Spleen (tissue), 7 donors: ENCODE measurements around the gene BMF.

ENCODE experiments used
- POLR2A ChIP-seq, 3 donors: fragments of 450-650 bp; IDR thresholded peaks; one replicate each; pipeline ENCODE4 v1.5.1; 2017; ENCODE audit warnings: antibody characterized with exemption in 3 of 3, mild to moderate bottlenecking in 1 of 3
- TF ChIP-seq, protein P1 (sequence below), 11 experiments: fragments of 200-600 bp in 7 of 11; fragments of 450-650 bp in 4 of 11; sonication (generic) in 4 of 11; IDR thresholded peaks in 8 of 11; conservative IDR thresholded peaks in 3 of 11; 1 replicate in 7 of 11; 2 replicates in 4 of 11; pipeline versions ENCODE4 v1.4.0 to v1.8.0; 2016 to 2021; ENCODE audit warnings: antibody characterized with exemption in 11 of 11, inconsistent platforms in 4 of 11, mild to moderate bottlenecking in 1 of 11
- donor health status: DM: no; HTN: no; CAD: no; lungs with moderate emphysema.
- donor health status: DM: no; HTN: no; CAD: no.
- donor health status: DM: no; HTN: no; CAD: no.

DNA sequence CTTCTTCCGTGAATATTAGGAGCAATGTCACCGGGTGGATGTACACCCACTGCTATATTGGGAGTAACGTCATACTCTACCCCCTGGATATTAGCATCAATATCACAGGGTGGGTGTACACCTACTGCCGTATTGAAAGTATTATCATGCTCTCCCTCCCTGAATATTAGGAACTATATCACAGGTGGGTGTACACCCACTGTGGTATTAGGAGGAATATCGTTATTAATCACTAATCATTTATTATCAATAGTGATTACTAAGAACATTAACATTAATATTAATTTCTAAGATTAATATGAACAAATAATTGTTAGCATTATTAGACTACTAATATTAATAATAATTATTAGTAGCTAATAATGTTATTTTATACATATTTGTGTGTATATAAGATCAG lies 21.4 kb upstream of the BMF start:
- TF ChIP-seq POLR2A (IDR thresholded peaks at IDR 0.05), result no peak
- TF ChIP-seq, protein P1, sequence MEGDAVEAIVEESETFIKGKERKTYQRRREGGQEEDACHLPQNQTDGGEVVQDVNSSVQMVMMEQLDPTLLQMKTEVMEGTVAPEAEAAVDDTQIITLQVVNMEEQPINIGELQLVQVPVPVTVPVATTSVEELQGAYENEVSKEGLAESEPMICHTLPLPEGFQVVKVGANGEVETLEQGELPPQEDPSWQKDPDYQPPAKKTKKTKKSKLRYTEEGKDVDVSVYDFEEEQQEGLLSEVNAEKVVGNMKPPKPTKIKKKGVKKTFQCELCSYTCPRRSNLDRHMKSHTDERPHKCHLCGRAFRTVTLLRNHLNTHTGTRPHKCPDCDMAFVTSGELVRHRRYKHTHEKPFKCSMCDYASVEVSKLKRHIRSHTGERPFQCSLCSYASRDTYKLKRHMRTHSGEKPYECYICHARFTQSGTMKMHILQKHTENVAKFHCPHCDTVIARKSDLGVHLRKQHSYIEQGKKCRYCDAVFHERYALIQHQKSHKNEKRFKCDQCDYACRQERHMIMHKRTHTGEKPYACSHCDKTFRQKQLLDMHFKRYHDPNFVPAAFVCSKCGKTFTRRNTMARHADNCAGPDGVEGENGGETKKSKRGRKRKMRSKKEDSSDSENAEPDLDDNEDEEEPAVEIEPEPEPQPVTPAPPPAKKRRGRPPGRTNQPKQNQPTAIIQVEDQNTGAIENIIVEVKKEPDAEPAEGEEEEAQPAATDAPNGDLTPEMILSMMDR (IDR thresholded peaks at IDR 0.05 in 8 of 11, conservative IDR thresholded peaks at IDR 0.05 in 3 of 11), result no peak
